ENCODE measurements around the gene NOS1AP. TPM values are rescaled to one million over a fixed set of nuclear protein-coding genes. Genes with fewer than 3 reads are reported as not detected.

NOS1AP gene
- total RNA-seq, 1 experiment from 2014 or later: 2.4 TPM

GRCh38 chr1:162271972-162272371, 202.5 kb downstream of the NOS1AP start:
- no peak overlapping the region for H3K4me3 Mint-ChIP-seq (ENCODE audit: unreplicated experiment)
- no peak overlapping the region for H3K27ac Mint-ChIP-seq (ENCODE audit: low read depth, unreplicated experiment)
- DNase-seq (ENCODE audit: unreplicated experiment): no peak
- H3K36me3 Mint-ChIP-seq (ENCODE audit: insufficient read depth, unreplicated experiment): no peaks in the 10 kb centered on the region
- TF ChIP-seq CTCF (IDR thresholded peaks at IDR 0.05; ENCODE audit: unreplicated experiment): no peak
- POLR2A ChIA-PET: interaction anchor here (1.4 kb wide), 1 partner anchor 200 kb away, joined by 3 read pairs; no protein-coding TSS in a partner anchor
- CTCF ChIA-PET: interaction anchor here (0.5 to 9.8 kb wide), 5 partner anchors 21 to 230 kb away, joined by 3 to 98 read pairs (median 4); no protein-coding TSS in a partner anchor
- no peaks in the 10 kb centered on the region for H3K9me3 Mint-ChIP-seq (ENCODE audit: unreplicated experiment)
- no peaks in the 10 kb centered on the region for H3K4me1 Mint-ChIP-seq (ENCODE audit: insufficient read depth, unreplicated experiment)
- H3K27me3 Mint-ChIP-seq (ENCODE audit: insufficient read depth, unreplicated experiment): no peaks in the 10 kb centered on the region
- intact Hi-C loops (cut with micrococcal nuclease): no loop called here
- BruUV-seq (replicated peaks): no TSS peak

- Mint-ChIP-seq H3K9me3 (ENCODE audit: unreplicated experiment) (no peaks in the 10 kb centered on the region), H3K27me3 (ENCODE audit: insufficient read depth, unreplicated experiment) (no peaks in the 10 kb centered on the region), H3K36me3 (ENCODE audit: insufficient read depth, unreplicated experiment) (no peaks in the 10 kb centered on the region), H3K27ac (ENCODE audit: low read depth, unreplicated experiment) (no peak overlapping the region), H3K4me3 (ENCODE audit: unreplicated experiment) (no peak overlapping the region), H3K4me1 (ENCODE audit: insufficient read depth, unreplicated experiment) (no peaks in the 10 kb centered on the region)
- CTCF ChIA-PET: interaction anchor here (0.5 to 9.8 kb wide), 5 partner anchors 22 to 231 kb away, joined by 3 to 98 read pairs (median 4); no protein-coding TSS in a partner anchor
- POLR2A ChIA-PET: interaction anchor here (1.4 kb wide), 1 partner anchor 200 kb away, joined by 3 read pairs; no protein-coding TSS in a partner anchor
- DNase-seq (ENCODE audit: unreplicated experiment): no peak
- BruUV-seq (replicated peaks): no TSS peak
- no peak for TF ChIP-seq CTCF (IDR thresholded peaks at IDR 0.05; ENCODE audit: unreplicated experiment)
- intact Hi-C loops (cut with micrococcal nuclease): no loop called here
Observed at GRCh38 chr1:162272419-162272818, 202.9 kb downstream of the NOS1AP start.

DNA sequence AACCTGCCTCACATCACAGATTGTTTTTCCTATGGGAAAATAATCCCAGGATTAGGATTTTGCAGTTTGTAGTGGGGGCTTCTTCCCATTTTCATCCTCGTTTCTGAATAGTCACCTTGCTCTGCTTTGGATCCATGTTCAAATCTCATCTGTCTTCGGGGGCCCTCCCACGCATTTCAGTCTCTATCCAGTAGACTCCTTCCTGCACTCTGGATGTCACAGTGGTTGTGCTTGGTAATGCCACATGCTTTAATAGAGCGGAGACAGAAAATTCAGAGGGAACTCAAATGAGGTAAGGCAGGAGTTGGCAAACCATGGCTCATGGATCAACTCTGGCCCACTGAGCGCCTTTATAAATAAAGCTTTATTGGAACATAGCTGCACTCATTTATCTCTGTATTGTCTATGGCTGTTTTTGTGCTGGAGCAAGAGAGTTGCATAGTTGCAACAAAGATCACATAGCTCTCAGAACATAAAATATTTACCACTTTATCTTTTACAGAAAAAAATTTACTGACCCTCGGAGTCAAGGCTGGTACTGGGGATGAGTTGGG, 206.2 kb downstream of the NOS1AP start:
- H3K27me3 Mint-ChIP-seq (ENCODE audit: insufficient read depth, unreplicated experiment): no peaks in the 10 kb centered on the region
- no peaks in the 10 kb centered on the region for H3K36me3 Mint-ChIP-seq (ENCODE audit: insufficient read depth, unreplicated experiment)
- POLR2A ChIA-PET: interaction anchor here (1.1 kb wide), 1 partner anchor 220 kb away, joined by 5 read pairs; no protein-coding TSS in a partner anchor
- no peak for DNase-seq (ENCODE audit: unreplicated experiment)
- no TSS peak for BruUV-seq (replicated peaks)
- intact Hi-C loops (cut with micrococcal nuclease): loop anchor here (1.0 kb wide), 3 partner anchors 117 to 483 kb away; no protein-coding TSS in a partner anchor
- CTCF ChIA-PET: interaction anchor here (0.5 to 6.3 kb wide), 57 partner anchors 8 to 716 kb away, joined by 3 to 130 read pairs (median 4); partner anchors contain the start of genes NOS1AP and OLFML2B
- H3K9me3 Mint-ChIP-seq (ENCODE audit: unreplicated experiment): no peaks in the 10 kb centered on the region
- H3K4me1 Mint-ChIP-seq (ENCODE audit: insufficient read depth, unreplicated experiment): peaks cover 7% of the 10 kb centered on the region
- TF ChIP-seq CTCF (IDR thresholded peaks at IDR 0.05; ENCODE audit: unreplicated experiment): no peak
- no peak overlapping the region for H3K4me3 Mint-ChIP-seq (ENCODE audit: unreplicated experiment)
- no peak overlapping the region for H3K27ac Mint-ChIP-seq (ENCODE audit: low read depth, unreplicated experiment)

DNA sequence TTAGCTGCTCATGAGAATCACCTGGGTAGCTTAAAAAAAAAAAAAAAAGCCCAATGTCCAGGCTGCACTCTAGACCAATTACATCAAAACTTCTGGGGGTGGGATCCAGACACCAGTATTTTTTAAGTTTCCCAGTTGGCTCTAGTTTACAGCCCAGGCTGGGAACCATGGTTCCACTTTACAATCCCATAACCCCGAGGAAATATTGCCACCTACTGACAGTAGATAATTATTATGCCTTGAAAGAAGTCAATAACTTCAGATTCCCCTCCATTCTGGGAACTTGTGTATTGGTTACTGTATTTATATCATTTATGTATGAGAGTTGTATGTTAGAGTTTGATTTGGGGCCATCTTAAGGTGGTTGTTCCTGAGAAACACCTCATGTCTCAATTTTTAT, 207.0 kb downstream of the NOS1AP start:
- Mint-ChIP-seq H3K27ac (ENCODE audit: low read depth, unreplicated experiment) (no peak overlapping the region), H3K27me3 (ENCODE audit: insufficient read depth, unreplicated experiment) (no peaks in the 10 kb centered on the region), H3K9me3 (ENCODE audit: unreplicated experiment) (no peaks in the 10 kb centered on the region), H3K4me1 (ENCODE audit: insufficient read depth, unreplicated experiment) (peaks cover 7% of the 10 kb centered on the region), H3K36me3 (ENCODE audit: insufficient read depth, unreplicated experiment) (no peaks in the 10 kb centered on the region), H3K4me3 (ENCODE audit: unreplicated experiment) (no peak overlapping the region)
- ChIA-PET CTCF (interaction anchor here (0.5 to 6.3 kb wide), 69 partner anchors 9 to 717 kb away, joined by 3 to 130 read pairs (median 4); partner anchors contain the start of genes NOS1AP and OLFML2B), POLR2A (interaction anchor here (0.7 to 1.1 kb wide), 2 partner anchors 220 to 265 kb away, joined by 3 to 5 read pairs; no protein-coding TSS in a partner anchor)
- TF ChIP-seq CTCF (IDR thresholded peaks at IDR 0.05; ENCODE audit: unreplicated experiment): peak; percentile 64
- DNase-seq (ENCODE audit: unreplicated experiment): peak; percentile 66
- BruUV-seq (replicated peaks): no TSS peak
- intact Hi-C loops (cut with micrococcal nuclease): loop anchor here (1.0 kb wide), 3 partner anchors 116 to 484 kb away; no protein-coding TSS in a partner anchor
